Uterus (tissue), 4 donors: Measurements from ENCODE around the gene SOS2. TPM values are rescaled to one million over a fixed set of nuclear protein-coding genes. Genes with fewer than 3 reads are reported as not detected.

Source experiments
- DNase-seq, 2 donors: peaks; one replicate each; pipeline ENCODE4 v3.0.0-alpha.2; 2019 to 2020
- H3K27ac ChIP-seq, 2 donors: fragments of 200-600 bp; sonication (generic); 1 replicate in 1 of 2; 2 replicates in 1 of 2; pipeline ENCODE4 v1.5.1; 2016 to 2018
- H3K27me3 ChIP-seq, 2 donors: fragments of 200-600 bp; sonication (generic); one replicate each; pipeline ENCODE4 v1.5.1; 2018 to 2019; ENCODE audit warnings: control low read depth in 1 of 2
- H3K36me3 ChIP-seq, 2 donors: fragments of 200-600 bp; sonication (generic); one replicate each; pipeline ENCODE4 v1.5.1; 2019; ENCODE audit warnings: control low read depth in 1 of 2
- H3K4me1 ChIP-seq, 2 donors: fragments of 200-600 bp; sonication (generic); one replicate each; pipeline ENCODE4 v1.5.1; 2018 to 2019; ENCODE audit warnings: control low read depth in 1 of 2
- H3K4me3 ChIP-seq, 2 donors: fragments of 200-600 bp; sonication (generic); 1 replicate in 1 of 2; 2 replicates in 1 of 2; pipeline ENCODE4 v1.5.1; 2018 to 2019; ENCODE audit warnings: mild to moderate bottlenecking in 1 of 2
- H3K9me3 ChIP-seq, 2 donors: fragments of 200-600 bp; sonication (generic); one replicate each; pipeline ENCODE4 v1.5.1; 2019; ENCODE audit warnings: control low read depth in 1 of 2
- CTCF ChIP-seq, 4 experiments: fragments of 200-600 bp in 2 of 4; fragments of 450-650 bp in 2 of 4; sonication (generic) in 2 of 4; IDR thresholded peaks; one replicate each; pipeline ENCODE4 v1.5.1; 2016 to 2019; ENCODE audit warnings: antibody characterized with exemption in 4 of 4, mild to moderate bottlenecking in 2 of 4, moderate library complexity in 1 of 4
- POLR2A ChIP-seq, 2 donors: fragments of 450-650 bp; IDR thresholded peaks; one replicate each; pipeline ENCODE4 v1.6.1; 2016; ENCODE audit warnings: antibody characterized with exemption in 2 of 2, mild to moderate bottlenecking in 1 of 2, moderate library complexity in 1 of 2
- intact Hi-C: fragments of 100-400 bp; cut with DNase I; formaldehyde crosslinking; loops from one replicate; pipeline ENCODE4 v1.15.1; 2023; ENCODE audit warnings: low total_unique reads
- total RNA-seq, 4 donors: library from RNA; depleted of rRNA in 3 of 4; stranded (reverse); fragments of >200 nt in 3 of 4; gene quantifications; one replicate each; pipeline versions ENCODE4 v1.1.0 to v1.2.4, GENCODE V29; 2014 to 2023
- donor health status: DM: yes; HTN: yes; CAD: no.

The SOS2 gene
- total RNA-seq, 4 donors from 2014 or later, result 21.8 to 66.9 (median 32.8) TPM

DNA sequence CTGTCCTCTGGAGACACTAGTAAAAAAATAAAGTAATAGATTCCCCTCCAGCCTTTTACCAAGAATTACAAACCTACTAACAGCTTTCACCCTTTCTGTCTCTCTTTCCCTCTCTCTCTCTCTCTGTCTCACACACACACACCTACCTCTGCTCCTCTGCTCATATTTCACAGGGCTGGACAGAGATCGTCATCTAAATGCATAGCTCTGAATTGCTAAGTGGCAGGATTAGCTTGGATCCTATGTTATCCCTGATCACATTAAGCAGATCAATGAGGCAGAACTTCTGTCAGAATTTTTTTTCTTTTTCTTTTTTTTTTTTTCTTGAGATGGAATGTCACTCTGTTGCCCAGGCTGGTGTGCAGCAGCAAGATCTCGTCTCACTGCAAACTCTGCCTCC, 137.9 kb downstream of the SOS2 start:
- H3K9me3 ChIP-seq, result no peaks in the 10 kb centered on the region
- no peak overlapping the region for H3K4me3 ChIP-seq
- intact Hi-C loops, result no loop called here
- no peaks in the 10 kb centered on the region for H3K4me1 ChIP-seq
- no peaks in the 10 kb centered on the region for H3K27me3 ChIP-seq
- TF ChIP-seq CTCF (IDR thresholded peaks at IDR 0.05) (no peak), POLR2A (IDR thresholded peaks at IDR 0.05) (no peak)
- no peak for DNase-seq
- no peaks in the 10 kb centered on the region for H3K36me3 ChIP-seq
- H3K27ac ChIP-seq, result no peak overlapping the region

DNA sequence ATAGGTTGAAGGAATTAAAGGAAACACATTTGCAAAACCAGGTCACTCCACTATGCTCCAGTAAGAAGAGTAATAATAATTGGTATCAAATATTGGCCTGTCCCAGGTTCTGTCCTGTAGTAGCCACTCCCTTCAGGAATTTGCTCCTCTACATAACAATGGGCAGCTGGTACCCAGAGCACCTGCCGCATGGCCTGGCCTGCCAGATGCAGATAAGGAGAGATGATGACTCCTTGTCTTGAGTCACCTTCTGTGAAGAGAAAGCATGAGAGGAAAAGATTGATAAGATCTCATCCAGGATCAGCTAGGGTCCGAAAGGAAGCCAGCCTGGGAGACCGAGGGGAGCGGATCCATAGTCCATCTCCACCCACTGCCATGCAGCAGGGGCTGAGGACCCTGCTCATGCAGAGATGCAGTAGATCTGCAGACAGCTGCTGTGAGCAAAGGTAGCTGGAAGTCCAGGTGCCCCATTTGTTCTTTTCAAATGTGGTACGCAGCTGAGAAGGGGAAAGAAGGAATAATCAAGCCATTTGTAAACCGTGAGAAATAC, 139.3 kb downstream of the SOS2 start:
- no peak for TF ChIP-seq POLR2A (IDR thresholded peaks at IDR 0.05)
- no peak for TF ChIP-seq CTCF (IDR thresholded peaks at IDR 0.05)
- H3K27ac ChIP-seq, result no peak overlapping the region
- no peaks in the 10 kb centered on the region for H3K9me3 ChIP-seq
- intact Hi-C loops, result no loop called here
- H3K4me1 ChIP-seq, result no peaks in the 10 kb centered on the region
- H3K36me3 ChIP-seq, result no peaks in the 10 kb centered on the region
- no peak overlapping the region for H3K4me3 ChIP-seq
- H3K27me3 ChIP-seq, result no peaks in the 10 kb centered on the region
- no peak for DNase-seq

DNA sequence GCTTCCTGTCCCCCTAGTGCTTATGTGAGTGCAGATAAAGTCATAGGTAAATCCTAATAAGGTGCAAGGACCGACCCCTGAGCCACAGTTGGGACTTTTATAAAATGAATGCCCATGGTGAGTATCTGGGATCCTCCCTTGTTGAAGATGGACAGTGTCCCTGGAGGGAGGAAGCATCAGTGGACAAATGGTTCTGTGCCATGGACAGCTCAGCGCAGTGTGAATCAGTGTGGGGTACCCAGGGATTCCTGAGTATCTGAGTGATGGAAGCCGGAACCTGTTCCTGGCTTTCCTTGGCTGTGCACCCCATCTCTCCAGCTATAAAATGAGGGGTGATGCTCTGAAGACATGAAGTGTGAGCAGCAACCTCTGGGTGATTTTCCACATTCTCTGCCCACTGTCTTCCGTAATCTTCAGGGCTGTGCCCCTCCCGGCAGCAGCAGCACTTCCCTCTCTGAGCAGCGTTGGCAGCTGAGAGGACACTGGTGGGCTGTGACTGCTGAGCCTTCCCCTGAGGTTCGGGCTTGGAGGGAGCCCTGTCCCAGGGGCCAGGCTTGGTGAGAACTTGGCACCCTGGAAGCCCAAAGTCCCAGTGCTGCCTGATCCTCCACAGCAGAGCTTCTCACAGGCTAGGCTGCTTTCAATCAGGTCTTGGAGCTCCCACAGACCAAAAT, 140.0 kb downstream of the SOS2 start:
- Histone ChIP-seq H3K4me1 (no peaks in the 10 kb centered on the region), H3K9me3 (no peaks in the 10 kb centered on the region), H3K27me3 (no peaks in the 10 kb centered on the region), H3K4me3 (no peak overlapping the region), H3K36me3 (no peaks in the 10 kb centered on the region), H3K27ac (no peak overlapping the region)
- DNase-seq, result no peak
- intact Hi-C loops, result no loop called here
- TF ChIP-seq POLR2A (IDR thresholded peaks at IDR 0.05) (no peak), CTCF (IDR thresholded peaks at IDR 0.05) (no peak)

DNA sequence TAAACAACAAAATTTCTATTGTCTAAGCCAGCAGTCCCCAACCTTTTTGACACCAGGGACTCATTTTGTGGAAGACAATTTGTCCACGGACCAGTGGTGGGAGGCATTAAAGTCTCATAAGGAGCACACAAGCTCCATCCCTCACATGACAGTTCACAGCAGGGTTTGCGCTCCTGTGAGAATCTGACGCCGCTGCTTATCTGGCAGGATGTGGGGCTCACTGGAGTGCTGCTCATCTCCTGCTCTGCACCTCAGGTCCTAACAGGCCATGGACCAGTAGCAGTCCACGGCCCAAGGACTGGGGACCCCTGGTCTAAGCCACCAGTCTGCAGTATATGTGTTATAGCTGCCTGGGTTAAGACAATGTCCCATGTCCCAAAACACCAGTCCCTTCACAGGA, 142.2 kb downstream of the SOS2 start:
- no peaks in the 10 kb centered on the region for H3K27me3 ChIP-seq
- H3K4me3 ChIP-seq, result no peak overlapping the region
- TF ChIP-seq POLR2A (IDR thresholded peaks at IDR 0.05), result no peak
- TF ChIP-seq CTCF (IDR thresholded peaks at IDR 0.05), result no peak
- intact Hi-C loops, result no loop called here
- H3K36me3 ChIP-seq, result no peaks in the 10 kb centered on the region
- no peaks in the 10 kb centered on the region for H3K9me3 ChIP-seq
- no peak overlapping the region for H3K27ac ChIP-seq
- no peak for DNase-seq
- H3K4me1 ChIP-seq, result no peaks in the 10 kb centered on the region

GRCh38 chr14:50088731-50089130, 142.6 kb downstream of the SOS2 start:
- no peak overlapping the region for H3K4me3 ChIP-seq
- DNase-seq, result no peak
- intact Hi-C loops, result no loop called here
- H3K27me3 ChIP-seq, result no peaks in the 10 kb centered on the region
- no peaks in the 10 kb centered on the region for H3K36me3 ChIP-seq
- H3K9me3 ChIP-seq, result no peaks in the 10 kb centered on the region
- no peak for TF ChIP-seq POLR2A (IDR thresholded peaks at IDR 0.05)
- TF ChIP-seq CTCF (IDR thresholded peaks at IDR 0.05), result no peak
- no peak overlapping the region for H3K27ac ChIP-seq
- H3K4me1 ChIP-seq, result no peaks in the 10 kb centered on the region
